CD4-positive, alpha-beta T cell treated with Interleukin-17A for 4 hours (primary cell): Measurements from ENCODE around the gene INKA2.
A peak's percentile ranks its signal among the peaks of the same experiment; 100 is the strongest.
"Not testable (repeated sequence)": the region's sequence is repeated elsewhere in the genome, so short reads cannot be mapped to it uniquely, and the experiment has no call there.

Experiments used
- DNase-seq: peaks from one replicate; pipeline ENCODE4 v3.0.0-alpha.2; 2020; ENCODE audit warnings: mixed read lengths

The INKA2 gene

GRCh38 chr1:111749628-111750027, 10.4 kb upstream of the INKA2 start:
- no peak for DNase-seq

- no peak for DNase-seq
These were observed 8.8 kb upstream of the INKA2 start for GRCh38 chr1:111747947-111748346.

- DNase-seq: peak; percentile 82
These were observed 8.1 kb upstream of the INKA2 start for GRCh38 chr1:111747282-111747734.

GRCh38 chr1:111746614-111746999, 7.4 kb upstream of the INKA2 start:
- DNase-seq: no peak

- DNase-seq: no peak
These were observed 6.7 kb upstream of the INKA2 start for GRCh38 chr1:111745675-111746613.

- DNase-seq: no peak
These were observed 4.5 kb upstream of the INKA2 start for GRCh38 chr1:111743679-111744101.

- DNase-seq: no peak
These were observed 3.8 kb upstream of the INKA2 start for GRCh38 chr1:111742938-111743549.

GRCh38 chr1:111742292-111742691, 3.1 kb upstream of the INKA2 start:
- not testable (repeated sequence) for DNase-seq

GRCh38 chr1:111739925-111740765, 950 bp upstream of the INKA2 start:
- peak; percentile 27 for DNase-seq

GRCh38 chr1:111738436-111739193, 580 bp downstream of the INKA2 start:
- DNase-seq: peak; percentile 48

GRCh38 chr1:111738133-111738435, 1.1 kb downstream of the INKA2 start:
- DNase-seq: no peak

GRCh38 chr1:111737216-111738132, 1.7 kb downstream of the INKA2 start:
- DNase-seq: no peak

GRCh38 chr1:111736548-111737215, 2.5 kb downstream of the INKA2 start:
- DNase-seq: no peak

GRCh38 chr1:111735858-111736544, 3.2 kb downstream of the INKA2 start:
- no peak for DNase-seq

GRCh38 chr1:111735321-111735720, 3.9 kb downstream of the INKA2 start:
- no peak for DNase-seq

GRCh38 chr1:111734856-111735255, 4.3 kb downstream of the INKA2 start:
- no peak for DNase-seq

GRCh38 chr1:111734426-111734825, 4.8 kb downstream of the INKA2 start:
- no peak for DNase-seq

- DNase-seq: no peak
These were observed 5.2 kb downstream of the INKA2 start for GRCh38 chr1:111733992-111734341.

- no peak for DNase-seq
These were observed 5.8 kb downstream of the INKA2 start for GRCh38 chr1:111733183-111733991.
